Measurements from ENCODE around the gene DHRSX.

- no peak for TF ChIP-seq CTCF (IDR thresholded peaks at IDR 0.05; ENCODE audit: insufficient read depth, low read length, poor library complexity, severe bottlenecking)
- no peak for TF ChIP-seq EZH2phosphoT487 (conservative IDR thresholded peaks at IDR 0.05; ENCODE audit: low read length)
Measured at GRCh38 chrX:2462780-2463179, 38.0 kb downstream of the DHRSX start.

Data from SU-DHL-6 (cell line).